A549 treated with CpdA at 1 μM for 4 hours (cell line): ENCODE measurements around the gene PLVAP. TPM values are rescaled to one million over a fixed set of nuclear protein-coding genes. Genes with fewer than 3 reads are reported as not detected.

Experiments
- total RNA-seq: library from RNA; stranded (reverse); fragments of 200-300 nt; extraction: Qiagen RNA extraction; gene quantifications from 5 replicates; pipeline ENCODE4 v1.2.3, GENCODE V29; 2022; ENCODE audit warnings: low read depth

Gene PLVAP, protein sequence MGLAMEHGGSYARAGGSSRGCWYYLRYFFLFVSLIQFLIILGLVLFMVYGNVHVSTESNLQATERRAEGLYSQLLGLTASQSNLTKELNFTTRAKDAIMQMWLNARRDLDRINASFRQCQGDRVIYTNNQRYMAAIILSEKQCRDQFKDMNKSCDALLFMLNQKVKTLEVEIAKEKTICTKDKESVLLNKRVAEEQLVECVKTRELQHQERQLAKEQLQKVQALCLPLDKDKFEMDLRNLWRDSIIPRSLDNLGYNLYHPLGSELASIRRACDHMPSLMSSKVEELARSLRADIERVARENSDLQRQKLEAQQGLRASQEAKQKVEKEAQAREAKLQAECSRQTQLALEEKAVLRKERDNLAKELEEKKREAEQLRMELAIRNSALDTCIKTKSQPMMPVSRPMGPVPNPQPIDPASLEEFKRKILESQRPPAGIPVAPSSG
- not detected in 5 replicates for total RNA-seq

DNA sequence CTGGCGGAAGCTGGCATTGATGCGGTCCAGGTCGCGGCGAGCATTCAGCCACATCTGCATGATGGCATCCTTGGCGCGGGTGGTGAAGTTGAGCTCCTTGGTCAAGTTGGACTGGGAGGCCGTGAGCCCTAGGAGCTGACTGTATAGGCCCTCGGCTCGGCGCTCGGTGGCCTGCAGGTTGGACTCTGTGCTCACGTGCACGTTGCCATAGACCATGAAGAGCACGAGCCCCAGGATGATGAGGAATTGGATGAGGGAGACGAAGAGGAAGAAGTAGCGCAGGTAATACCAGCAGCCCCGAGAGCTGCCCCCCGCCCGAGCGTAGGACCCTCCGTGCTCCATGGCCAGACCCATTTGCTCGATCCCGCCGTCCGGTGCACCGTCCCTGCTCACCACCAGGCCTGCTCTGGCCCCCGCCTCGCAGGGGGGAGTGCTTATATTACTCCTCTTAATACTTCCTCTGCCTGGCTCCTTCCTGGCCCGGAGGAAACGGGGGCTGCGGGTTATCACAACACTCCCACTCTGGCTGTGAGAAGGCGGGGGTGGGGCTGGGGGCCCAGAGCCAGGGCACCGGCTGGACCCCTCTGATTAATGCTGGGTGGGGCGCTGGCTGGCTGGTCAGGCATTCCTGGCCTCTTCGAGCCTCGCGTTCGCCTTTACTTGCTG is at the start of gene PLVAP:
Gene PLVAP, minus strand, starts transcription at position 408 of the 666 bp plus-strand sequence. Its CDS starts 54 bp downstream, at position 354.

DNA sequence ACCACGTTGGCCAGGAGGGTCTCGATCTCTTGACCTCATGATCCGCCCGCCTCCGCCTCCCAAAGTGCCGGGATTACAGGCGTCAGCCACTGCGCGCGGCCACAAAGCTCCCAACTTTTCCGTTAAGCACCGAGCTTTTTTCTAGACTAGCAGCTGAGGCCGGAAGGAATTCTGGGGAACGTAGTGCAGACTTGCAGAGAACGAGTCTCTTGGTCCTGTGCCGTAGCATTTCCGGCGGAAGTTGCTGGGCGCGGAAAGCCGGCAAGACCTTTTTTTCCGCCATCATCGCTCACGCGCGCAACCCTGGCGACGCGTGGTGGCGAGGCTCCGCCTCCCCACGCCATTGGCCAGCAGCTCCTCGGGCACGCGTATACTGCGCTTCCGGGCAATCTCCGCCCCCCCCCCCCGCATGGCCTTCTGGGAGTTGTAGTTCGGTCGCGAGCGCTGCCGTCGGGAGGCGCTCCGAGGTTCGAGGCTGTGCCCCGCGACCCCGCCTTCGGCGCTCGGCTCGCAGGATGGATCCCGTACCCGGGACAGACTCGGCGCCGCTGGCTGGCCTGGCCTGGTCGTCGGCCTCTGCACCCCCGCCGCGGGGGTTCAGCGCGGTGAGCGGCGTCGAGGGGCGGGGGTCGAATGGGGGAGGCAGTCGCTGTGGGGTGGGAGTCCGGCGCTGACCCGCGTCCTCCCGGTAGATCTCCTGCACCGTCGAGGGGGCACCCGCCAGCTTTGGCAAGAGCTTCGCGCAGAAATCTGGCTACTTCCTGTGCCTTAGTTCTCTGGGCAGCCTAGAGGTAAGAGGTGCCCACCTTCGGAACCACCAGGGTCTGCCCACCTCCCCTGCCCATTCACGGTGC is 42.7 kb upstream of the PLVAP start, which contains the start of gene MVB12A:
Gene MVB12A, plus strand, starts transcription at position 427 of the 854 bp plus-strand sequence. Its CDS starts 89 bp downstream, at position 516.

DNA sequence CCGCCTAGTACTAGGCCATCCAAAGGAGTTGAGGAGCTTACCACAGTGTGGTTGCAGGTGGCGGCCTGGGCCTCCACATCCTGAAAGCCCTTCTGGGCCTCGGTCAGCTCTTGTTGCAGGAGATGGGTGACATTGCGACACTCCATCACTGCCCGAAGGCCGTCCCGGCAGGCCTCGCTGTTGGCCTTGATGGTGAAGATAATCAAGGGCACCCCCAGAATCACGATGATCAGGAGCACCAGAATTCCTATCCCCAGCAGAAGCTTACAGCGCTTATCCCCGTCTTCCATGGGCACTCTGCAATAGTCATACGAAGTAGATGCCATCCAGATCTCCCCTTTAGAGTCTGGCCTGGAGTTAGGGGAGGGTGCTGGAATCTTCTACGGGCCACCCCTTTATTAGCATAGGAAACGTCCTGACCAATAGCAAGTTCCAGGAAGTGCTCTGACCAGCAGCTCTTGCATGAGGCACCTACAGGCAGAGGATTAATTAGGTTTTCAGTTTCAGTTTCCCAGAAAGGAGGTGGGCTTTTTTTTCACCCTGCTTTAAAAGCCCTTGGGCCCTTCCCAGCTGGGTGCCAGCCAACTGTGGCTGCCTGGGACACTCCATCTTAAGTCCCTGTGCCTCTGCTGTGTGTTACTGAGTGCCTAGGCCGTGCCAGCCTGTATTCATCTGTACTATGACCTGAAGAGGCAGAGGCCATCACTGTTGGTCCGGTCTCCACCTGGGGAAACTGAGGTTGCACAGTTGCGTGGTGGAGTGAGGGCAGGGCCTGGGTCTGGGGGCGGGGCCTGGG is 28.3 kb upstream of the PLVAP start, which contains the start of gene BST2:
Gene BST2, minus strand, starts transcription at position 381 of the 796 bp plus-strand sequence. Its CDS starts 55 bp downstream, at position 326.

DNA sequence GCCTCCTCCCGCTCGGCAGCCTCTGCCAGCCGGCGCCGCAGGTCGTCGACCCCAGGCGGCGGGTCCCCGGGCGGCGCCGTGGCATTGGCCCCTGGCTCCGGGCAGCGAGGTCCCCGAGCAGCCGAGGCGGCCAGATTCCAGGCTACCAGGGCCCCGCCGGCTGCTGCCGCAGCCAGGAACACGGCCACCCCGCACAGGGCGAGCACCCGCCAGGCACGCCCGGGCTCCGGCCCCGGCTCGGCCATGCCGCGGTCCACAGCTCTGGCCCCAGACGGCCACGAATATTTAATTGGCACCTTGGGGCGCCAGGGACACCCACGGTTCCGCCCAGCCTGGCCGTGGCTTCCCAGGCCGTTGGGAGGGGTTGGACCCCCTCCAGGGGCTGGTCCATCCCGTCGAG is 16.8 kb upstream of the PLVAP start, which contains the start of gene CCDC194:
Gene CCDC194, minus strand, starts transcription at position 283 of the 400 bp plus-strand sequence. Its CDS starts 38 bp downstream, at position 245.

DNA sequence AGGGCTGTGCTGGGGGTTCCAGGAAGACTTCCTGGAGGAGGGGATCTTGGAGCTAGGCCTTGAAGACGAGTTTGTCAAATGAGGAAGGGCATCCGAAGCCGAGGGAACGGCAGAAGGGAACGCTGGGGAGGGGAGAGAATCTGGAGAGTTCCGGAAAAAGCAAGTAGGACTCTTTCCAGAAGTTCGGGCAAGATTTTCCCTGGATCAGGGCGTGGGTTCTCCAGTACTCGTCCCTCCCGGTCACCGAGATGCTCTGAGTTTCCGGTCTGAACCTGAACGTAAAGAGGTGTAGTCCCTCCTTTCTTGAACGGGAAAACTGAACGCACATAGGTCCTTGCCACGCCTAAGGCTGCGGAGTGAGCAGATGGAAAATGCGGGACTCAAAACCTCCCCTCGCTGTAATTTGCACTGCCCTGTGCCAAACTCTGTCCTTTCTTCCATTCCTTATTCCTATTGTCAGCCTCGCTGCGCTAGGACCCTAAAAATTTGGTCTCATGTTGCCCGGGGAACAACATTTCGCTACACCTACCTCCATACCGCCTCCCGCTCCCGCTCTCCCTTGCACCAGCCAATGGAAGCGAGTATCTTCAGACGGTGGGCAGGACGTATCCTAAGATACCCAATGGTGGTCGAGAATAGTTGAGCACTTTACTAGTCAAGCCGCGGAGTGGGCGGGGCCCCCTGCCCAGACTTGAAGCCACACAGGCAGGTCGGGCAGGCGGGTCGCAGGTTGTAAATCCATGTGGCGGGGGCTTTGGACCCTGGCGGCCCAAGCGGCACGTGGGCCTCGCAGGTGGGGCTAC is 40.1 kb downstream of the PLVAP start, which contains the start of gene GTPBP3:
Gene GTPBP3, plus strand, starts transcription at position 682 of the 803 bp plus-strand sequence. Its CDS starts 59 bp downstream, at position 741.

DNA sequence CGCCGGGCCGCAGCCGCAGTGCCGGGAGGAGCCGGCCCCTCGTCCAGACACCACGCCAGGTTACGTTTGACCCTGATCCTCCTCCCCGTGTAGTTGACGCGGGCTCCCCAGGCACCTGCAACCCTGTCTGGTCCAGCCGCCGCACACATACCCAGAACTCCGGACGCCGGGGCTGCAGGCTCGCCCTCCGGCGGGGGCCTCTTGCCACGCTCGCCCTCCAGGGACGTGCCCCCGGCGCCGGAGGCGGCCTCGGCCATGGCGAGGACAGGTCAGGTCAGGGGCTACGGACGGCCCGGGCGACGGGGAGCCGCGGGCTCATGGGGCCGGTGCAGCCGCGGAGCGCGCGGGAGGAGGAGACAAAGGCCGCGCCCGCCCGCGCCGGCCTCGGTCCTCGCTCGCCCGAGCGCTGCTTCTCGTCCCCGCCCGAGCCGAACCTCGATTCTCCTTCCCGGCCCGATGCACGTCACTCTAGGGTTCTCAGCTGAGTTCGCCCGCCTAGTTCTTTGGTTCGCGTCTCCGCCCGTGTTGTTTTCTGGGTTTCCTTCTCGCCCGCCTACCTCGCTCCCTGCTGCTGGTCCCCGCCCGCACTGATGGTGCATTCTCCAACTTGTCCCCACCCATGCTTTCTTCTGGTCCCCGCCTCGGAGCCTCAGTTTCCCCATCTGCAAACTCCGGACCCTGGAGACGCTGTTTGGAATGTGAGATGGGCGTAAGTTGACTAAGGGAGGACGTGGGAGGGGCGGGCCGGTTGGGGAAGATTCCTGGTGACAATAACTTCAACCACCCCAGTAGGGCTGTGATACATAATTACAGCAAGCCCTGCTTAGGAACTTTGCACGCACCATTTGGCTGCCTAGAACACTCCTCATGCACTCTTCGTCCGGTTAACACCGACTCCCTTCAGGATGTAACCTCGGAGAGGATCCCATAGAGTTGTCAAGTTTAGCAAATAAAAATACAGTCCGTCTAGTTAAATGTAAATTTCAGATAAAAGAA is 42.4 kb downstream of the PLVAP start, which contains the start of gene ANO8:
Gene ANO8, minus strand, starts transcription at position 442 of the 996 bp plus-strand sequence. Its CDS starts 185 bp downstream, at position 257.

DNA sequence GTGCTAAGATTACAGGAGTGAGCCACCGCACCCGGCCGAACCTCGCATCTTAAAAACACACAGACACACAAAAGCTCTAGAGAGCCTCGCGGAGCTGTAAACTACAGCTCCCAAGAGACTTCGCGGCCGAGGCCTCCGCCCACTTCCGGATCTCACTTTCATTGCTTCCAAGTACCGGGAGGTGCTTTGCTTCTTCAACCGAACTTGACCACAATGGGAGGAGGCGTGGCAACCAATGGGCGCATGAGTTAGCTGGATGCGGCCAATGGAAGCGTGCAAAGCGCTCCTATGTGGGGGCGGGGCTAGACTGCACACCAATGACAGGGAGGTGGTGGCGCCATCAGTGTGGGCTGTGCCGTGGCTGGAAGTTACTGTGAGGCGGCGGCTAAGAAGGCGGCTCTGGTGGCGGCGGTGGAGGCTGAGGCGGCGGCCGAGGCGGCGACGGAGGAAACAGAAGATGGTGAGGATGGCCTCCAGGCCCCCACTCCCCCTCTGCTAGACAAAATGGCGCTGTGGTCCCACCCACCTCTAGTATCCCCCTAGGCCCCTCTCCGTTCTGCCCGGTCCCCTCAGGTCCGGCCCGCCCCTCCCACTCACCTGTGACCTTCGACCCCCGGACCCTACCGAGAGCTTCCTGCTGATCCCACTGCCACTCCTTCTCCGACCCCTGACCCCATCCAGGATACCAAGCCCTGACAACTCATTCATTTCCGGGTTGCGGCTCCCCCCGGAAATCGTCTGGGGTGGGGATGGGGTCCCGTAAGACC is 67.8 kb downstream of the PLVAP start, which contains the start of gene DDA1:
Gene DDA1, plus strand, starts transcription at position 366 of the 767 bp plus-strand sequence. Its CDS starts 92 bp downstream, at position 458.

DNA sequence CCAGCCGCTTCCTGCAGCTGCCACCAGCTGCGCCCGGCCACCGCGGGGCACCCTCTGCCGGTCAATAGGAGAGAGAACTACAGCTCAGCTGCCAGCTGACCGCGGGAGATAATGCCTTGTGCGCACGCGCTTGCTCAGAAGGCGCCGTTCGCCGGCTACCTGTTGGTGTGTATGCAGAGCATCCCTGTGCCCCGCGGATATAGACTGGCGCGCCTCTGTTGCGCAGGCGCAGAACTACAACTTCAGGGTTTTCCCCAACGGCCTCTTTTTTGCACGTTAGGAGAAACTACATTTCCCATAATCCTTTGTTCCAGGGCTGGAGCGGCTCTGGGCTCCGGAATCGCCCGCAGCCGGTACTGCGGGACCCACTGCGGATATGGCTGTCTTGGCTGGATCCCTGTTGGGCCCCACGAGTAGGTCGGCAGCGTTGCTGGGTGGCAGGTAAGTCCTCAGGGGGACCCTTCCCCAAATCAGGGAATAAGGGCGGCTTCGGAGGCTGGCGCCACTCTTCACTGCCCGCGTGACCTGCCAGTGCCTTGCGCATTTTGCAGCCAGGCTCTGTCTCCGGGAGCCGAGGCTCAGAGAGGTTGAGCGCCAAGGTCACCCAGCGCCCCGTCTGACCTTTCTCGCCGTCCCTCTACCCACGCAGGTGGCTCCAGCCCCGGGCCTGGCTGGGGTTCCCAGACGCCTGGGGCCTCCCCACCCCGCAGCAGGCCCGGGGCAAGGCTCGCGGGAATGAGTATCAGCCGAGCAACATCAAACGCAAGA is 71.4 kb downstream of the PLVAP start, which contains the start of gene MRPL34:
Gene MRPL34, plus strand, starts transcription at position 356 of the 768 bp plus-strand sequence. Its CDS starts 21 bp downstream, at position 377.

DNA sequence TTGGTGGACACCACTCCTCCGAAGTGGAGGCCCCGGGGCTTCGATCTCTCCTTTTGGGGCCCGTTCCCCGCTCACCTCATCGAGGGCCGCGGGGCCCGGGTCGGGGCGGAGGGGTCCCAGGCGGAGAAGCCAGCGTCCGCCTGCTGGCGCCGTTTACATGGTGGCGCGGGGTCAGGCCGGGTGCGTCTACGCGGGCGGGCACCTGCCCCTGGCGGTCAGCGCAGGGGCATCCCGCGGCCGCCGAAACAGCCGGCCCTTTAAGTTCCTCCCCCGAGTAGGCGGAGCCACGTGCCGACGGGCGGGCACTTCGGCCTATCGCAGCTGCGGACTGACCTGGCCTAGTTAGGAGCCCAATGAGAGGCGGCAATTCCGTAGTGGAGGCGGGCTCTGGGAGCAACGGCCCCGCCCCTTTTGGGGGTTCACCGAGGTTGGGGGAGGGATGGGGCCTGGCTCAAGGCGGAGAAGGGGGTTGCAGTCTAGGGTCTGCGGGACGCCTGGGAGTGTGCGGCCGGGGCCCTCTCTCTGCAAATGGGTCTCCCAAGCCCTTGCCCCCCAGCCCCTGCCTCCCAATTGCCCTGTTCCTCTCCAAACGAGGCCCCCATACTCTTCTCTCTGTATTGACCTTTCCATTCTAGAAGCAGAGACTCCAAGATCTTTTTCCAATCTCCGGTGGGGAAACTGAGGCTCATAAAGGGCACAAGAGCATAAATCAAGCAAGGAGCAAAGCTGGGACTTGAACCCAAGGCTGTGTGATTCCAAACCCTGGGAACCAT is 73.8 kb downstream of the PLVAP start, which contains the start of gene ABHD8:
Gene ABHD8, minus strand, starts transcription at position 259 of the 773 bp plus-strand sequence. CDS start 1,809 bp downstream, outside the sequence.

Other genes starting within 250 kb of the PLVAP start
- 13.2 to 17.2 TPM (median 16.4 TPM) in 5 replicates for gene USE1, start 162.0 kb downstream of the PLVAP start, total RNA-seq
- gene OCEL1, start 151.1 kb downstream of the PLVAP start, total RNA-seq = 9.6 to 12.2 TPM (median 12.0 TPM) in 5 replicates
- gene NR2F6, start 131.4 kb downstream of the PLVAP start, total RNA-seq = 23.8 to 61.8 TPM (median 55.3 TPM) in 5 replicates
- gene USHBP1, start 112.6 kb downstream of the PLVAP start, total RNA-seq = not detected in 5 replicates
- gene BABAM1, start 109.9 kb downstream of the PLVAP start, total RNA-seq = 61.0 to 67.8 TPM (median 65.2 TPM) in 5 replicates
- gene ANKLE1, start 95.4 kb downstream of the PLVAP start, total RNA-seq = 0.30 to 0.94 TPM (median 0.66 TPM) in 5 replicates
- 2.6 to 3.8 TPM (median 3.4 TPM) in 5 replicates for gene ABHD8, start 73.9 kb downstream of the PLVAP start, total RNA-seq
- gene MRPL34, start 71.5 kb downstream of the PLVAP start, total RNA-seq = 69.3 to 104 TPM (median 95.7 TPM) in 5 replicates
- 66.5 to 75.4 TPM (median 69.7 TPM) in 5 replicates for gene DDA1, start 67.8 kb downstream of the PLVAP start, total RNA-seq
- gene ANO8, start 42.5 kb downstream of the PLVAP start, total RNA-seq = 2.8 to 4.7 TPM (median 4.0 TPM) in 5 replicates
- 15.7 to 23.4 TPM (median 21.9 TPM) in 5 replicates for gene GTPBP3, start 39.8 kb downstream of the PLVAP start, total RNA-seq
- gene CCDC194, start 16.9 kb upstream of the PLVAP start, total RNA-seq = not detected in 5 replicates
- gene BST2, start 28.3 kb upstream of the PLVAP start, total RNA-seq = 0.10 to 0.14 TPM in 2 of 5 replicates, not detected in the others
- gene MVB12A, start 42.7 kb upstream of the PLVAP start, total RNA-seq = 28.2 to 42.0 TPM (median 39.8 TPM) in 5 replicates
- gene TMEM221, start 71.3 kb upstream of the PLVAP start, total RNA-seq = 0.56 to 0.92 TPM (median 0.74 TPM) in 5 replicates
- not detected in 5 replicates for gene NXNL1, start 83.6 kb upstream of the PLVAP start, total RNA-seq
- 2.0 to 3.4 TPM (median 2.8 TPM) in 5 replicates for gene SLC27A1, start 93.2 kb upstream of the PLVAP start, total RNA-seq
- gene PGLS, start 134.3 kb upstream of the PLVAP start, total RNA-seq = 43.1 to 77.3 TPM (median 74.1 TPM) in 5 replicates
- 56.1 to 75.0 TPM (median 69.7 TPM) in 5 replicates for gene COLGALT1, start 178.3 kb upstream of the PLVAP start, total RNA-seq